ENCODE data around the gene ERBIN. TPM values are rescaled to one million over a fixed set of nuclear protein-coding genes. Genes with fewer than 3 reads are reported as not detected.
A peak's percentile ranks its signal among the peaks of the same experiment; 100 is the strongest.
"Not testable (repeated sequence)": the region's sequence is repeated elsewhere in the genome, so short reads cannot be mapped to it uniquely, and the experiment has no call there.

The ERBIN gene
- polyA plus RNA-seq, 3 donors = 106 to 116 (median 115) TPM

GRCh38 chr5:65952259-65952658 is 25.9 kb downstream of the ERBIN start:
- no peak for DNase-seq (ENCODE audit: low read depth in 3 of 3, low spot score in 2 of 3)

DNA sequence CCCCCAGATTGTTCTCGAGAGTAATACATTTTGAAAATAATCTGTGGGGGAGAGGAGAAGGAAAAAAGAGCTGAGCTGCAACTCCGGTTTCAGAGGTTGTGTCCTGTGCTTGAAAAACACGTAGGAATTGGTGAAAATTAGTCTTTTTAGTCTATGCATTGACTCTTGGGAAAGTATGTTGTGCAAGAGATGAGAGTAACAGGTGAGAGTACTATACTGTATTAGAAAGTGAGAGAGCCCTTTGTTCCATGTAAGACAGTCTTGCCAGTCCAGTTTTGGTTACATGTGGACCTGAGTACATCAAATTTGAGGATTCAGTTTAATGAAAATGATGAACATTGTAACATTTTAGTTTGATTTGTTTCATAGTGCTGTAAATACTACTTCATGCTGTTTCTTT is 27.8 kb downstream of the ERBIN start:
- DNase-seq (ENCODE audit: low read depth in 3 of 3, low spot score in 2 of 3) = no peak

DNA sequence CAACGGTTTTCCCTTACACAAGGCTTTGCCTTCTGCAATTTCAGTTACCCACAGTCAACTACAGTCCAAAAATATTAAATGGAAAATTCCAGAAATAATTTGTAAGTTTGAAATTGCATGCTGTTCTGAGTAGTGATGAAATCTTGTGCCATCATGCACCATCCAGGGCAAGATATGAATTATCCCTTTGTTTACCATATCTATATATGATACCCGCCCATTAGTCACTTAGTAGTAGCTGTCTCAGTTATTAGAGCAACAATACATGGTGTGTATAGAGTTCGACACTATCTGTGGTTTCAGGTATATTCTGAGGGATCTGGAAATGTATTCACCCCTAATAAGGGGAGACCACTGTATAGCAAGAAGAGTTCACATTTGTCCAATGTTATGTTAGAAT is 29.4 kb downstream of the ERBIN start:
- no peak for DNase-seq (ENCODE audit: low read depth in 3 of 3, low spot score in 2 of 3)

- DNase-seq (ENCODE audit: low read depth in 3 of 3, low spot score in 2 of 3) = not testable (repeated sequence)
Observed at GRCh38 chr5:65957703-65958102, 31.3 kb downstream of the ERBIN start.

- DNase-seq (ENCODE audit: low read depth in 3 of 3, low spot score in 2 of 3) = no peak
Observed at GRCh38 chr5:65961633-65962032, 35.3 kb downstream of the ERBIN start.

DNA sequence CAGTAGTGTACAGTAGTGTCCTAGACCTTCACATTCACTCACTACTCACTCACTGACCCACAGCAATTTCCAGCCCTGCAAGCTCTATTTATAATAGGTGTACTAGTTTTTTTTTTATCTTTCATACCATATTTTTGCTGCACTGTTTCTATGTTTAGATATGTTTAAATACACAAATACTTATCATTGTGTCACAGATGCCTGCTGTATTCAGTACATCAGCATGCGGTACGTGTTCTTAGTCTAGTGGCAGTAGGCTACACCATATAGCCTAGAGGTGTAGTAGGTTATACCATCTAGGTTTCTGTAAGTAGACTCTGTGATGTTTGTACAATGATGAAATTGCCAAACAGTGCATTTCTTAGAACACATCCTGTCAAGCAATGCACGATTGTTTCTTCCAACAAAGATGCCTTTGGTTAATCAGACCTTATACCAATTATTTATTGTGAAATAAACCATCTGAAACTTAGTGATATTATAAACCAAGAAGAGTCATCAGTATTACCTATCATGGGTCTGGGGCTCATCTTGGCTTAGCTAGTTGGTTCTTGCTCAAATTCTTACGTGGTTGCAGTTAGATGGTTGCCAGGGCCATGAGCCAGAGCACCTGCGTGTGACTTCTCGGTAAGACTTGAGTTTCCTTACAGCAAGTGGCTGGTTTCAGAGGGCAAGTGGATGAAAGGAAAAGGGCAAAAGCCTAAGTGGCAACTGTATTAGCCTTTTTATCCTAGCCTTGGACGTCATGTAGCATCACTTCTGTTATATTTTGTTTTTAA is 41.1 kb downstream of the ERBIN start:
- DNase-seq (ENCODE audit: low read depth in 3 of 3, low spot score in 2 of 3) = no peak

DNA sequence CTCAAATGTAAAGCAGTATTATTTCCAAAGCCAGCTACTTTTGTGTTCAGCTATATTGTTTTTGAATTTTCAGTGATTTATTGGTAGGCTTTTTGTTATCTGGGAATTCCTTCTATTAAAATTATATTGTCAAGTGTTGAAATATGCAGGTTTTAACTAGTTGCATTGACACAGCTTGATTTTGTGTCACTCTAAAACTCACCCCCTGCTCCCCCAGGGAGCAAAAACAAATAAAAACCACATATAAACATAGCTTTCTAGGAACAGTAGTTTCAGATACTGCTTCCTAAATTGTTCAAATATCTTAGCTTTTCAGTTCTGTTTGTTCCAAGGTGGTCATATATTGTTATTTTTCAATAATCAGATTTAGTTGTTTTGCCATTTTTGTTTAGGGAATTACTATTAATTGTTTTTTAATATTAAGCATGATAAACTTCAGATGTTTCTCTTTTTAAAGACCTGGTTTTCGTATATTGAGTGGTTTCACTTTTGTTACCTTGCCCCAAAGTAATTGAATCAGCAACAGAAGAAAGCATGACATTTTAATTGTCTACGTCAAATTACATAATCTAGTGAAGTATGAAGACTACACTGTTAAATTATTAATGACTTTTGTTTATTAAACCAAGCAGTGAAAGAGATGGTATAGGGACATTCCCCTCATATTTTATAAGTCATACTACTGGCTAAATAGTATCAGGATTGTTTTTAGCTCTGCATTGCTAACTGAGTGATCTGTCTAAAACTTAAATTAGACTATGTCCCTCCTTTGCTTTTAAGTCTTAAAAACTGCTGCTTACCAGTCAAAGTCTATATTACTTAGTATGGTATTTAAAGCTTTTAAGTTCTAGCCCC is 43.4 kb downstream of the ERBIN start:
- no peak for DNase-seq (ENCODE audit: low read depth in 3 of 3, low spot score in 2 of 3)

GRCh38 chr5:65970481-65971367 is 44.3 kb downstream of the ERBIN start:
- DNase-seq (ENCODE audit: low read depth in 3 of 3, low spot score in 2 of 3) = no peak

DNA sequence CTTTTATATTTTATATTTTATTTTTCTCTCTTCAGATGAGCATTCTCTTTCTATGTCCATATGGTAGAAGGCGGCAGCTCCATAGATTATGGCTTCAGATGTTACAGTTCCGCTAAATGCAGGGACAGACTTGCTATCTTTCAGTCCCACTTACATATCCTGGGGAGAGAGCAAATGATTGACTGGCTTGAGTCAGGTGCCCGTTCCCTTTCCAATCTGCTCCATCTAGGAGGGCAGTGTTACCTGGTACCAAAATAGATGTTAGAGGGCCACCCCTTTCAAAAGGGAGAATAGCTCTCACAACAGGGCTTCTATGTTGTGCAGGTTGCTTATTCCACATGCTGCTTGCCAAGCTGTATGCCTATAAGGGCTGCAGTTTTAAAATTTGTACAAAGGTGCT is 45.3 kb downstream of the ERBIN start:
- DNase-seq (ENCODE audit: low read depth in 3 of 3, low spot score in 2 of 3) = no peak

DNA sequence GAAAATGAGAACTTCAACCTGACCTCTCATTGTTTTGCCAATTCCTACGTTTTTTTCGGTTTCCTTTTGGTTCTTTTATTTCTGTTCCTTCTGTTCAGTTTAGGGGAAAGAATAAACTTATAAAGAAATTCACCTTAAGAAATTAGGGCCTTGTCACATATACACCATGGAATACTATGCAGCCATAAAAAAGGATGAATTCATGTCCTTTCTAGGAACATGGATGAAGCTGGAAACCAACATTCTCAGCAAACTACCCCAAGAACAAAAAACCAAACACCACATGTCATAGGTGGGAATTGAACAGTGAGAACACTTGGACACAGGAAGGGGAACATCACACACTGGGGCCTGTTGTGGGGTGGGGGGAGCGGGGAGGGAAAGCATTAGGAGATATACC is 46.5 kb downstream of the ERBIN start:
- not testable (repeated sequence) for DNase-seq (ENCODE audit: low read depth in 3 of 3, low spot score in 2 of 3)

DNA sequence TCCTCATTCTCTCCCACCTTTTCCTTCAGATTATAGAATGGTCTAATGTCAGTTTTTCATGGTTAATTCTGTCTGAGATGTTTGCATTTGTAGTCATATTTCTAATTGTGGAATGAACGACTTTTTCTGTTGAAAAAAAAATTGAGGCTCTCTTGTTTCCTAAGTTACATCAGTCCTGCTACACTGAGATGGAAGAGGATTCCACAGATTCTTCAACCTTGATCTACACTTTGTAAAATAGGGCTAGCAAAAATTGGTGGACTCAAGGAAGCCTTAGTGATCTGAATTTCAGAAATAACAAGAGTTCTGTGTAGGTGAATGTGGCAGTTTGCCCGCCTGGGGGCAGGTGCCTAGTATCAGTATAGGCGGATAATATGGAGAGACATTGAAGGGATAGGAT is 51.9 kb downstream of the ERBIN start:
- DNase-seq (ENCODE audit: low read depth in 3 of 3, low spot score in 2 of 3) = no peak

DNA sequence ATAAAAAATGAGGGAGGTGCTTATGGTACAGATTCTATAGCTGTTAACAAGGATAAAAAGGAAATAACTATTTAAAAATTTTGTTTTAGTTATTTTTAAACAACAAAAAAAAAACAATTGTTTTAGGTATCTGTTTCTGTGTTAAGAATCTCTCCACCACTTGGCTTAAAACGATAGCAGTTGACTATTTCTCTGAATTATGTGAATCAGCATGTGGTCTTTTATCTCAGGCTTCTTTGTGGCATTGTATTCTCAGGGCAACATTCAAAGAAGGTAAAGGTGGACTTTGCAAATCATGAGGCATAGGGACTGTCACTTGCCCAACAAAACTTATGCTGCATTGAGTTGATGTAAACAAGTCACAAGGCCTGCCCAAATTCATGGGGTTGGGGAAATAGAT is 55.2 kb downstream of the ERBIN start:
- DNase-seq (ENCODE audit: low read depth in 3 of 3, low spot score in 2 of 3) = no peak

GRCh38 chr5:65981969-65982619 is 55.7 kb downstream of the ERBIN start:
- no peak for DNase-seq (ENCODE audit: low read depth in 3 of 3, low spot score in 2 of 3)

GRCh38 chr5:65982635-65983034 is 56.3 kb downstream of the ERBIN start:
- no peak for DNase-seq (ENCODE audit: low read depth in 3 of 3, low spot score in 2 of 3)

GRCh38 chr5:65984098-65984885 is 57.9 kb downstream of the ERBIN start:
- DNase-seq (ENCODE audit: low read depth in 3 of 3, low spot score in 2 of 3) = no peak

- DNase-seq (ENCODE audit: low read depth in 3 of 3, low spot score in 2 of 3) = peak in 1 of 3 donors; percentile 47
Observed at GRCh38 chr5:65986050-65986451, 59.7 kb downstream of the ERBIN start.

DNA sequence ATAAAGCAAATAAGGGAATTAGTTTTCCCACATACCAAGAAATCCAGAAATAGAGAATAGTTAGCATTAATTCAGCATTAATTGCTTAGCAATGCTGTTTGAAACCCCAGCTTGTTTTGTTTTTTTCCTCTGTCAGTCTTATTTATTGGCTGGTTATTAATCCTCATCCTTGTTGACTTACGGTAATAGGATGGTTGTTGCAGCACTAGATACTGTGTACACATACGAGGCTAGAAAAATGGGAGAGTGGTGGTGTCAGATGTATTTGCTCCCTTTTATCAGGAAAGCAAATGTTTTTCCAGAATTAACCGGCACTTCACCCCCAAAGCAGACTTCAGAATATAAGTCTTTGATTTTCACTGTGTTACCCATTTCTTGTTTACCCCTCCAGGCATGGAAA is 60.4 kb downstream of the ERBIN start:
- DNase-seq (ENCODE audit: low read depth in 3 of 3, low spot score in 2 of 3) = no peak

- no peak for DNase-seq (ENCODE audit: low read depth in 3 of 3, low spot score in 2 of 3)
Observed at GRCh38 chr5:65987982-65988381, 61.6 kb downstream of the ERBIN start.

GRCh38 chr5:65989158-65989557 is 62.8 kb downstream of the ERBIN start:
- DNase-seq (ENCODE audit: low read depth in 3 of 3, low spot score in 2 of 3) = no peak

DNA sequence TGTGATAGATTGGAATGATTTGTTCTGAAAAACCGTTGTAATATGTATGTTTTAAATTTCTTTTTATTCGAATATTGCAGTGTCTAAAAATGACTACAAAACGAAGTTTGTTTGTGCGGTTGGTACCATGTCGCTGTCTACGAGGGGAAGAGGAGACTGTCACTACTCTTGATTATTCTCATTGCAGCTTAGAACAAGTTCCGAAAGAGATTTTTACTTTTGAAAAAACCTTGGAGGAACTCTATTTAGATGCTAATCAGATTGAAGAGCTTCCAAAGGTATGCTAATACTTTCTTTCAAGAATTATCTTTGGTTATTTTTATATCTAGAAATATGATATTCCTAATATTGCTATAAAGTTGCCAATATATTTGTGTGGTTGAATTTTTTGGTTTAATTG is 66.3 kb downstream of the ERBIN start:
- DNase-seq (ENCODE audit: low read depth in 3 of 3, low spot score in 2 of 3) = no peak

All from right renal cortex interstitium (tissue), 3 donors.